AG09309 (cell line): ENCODE data around the gene EIF4E2.
A peak's percentile ranks its signal among the peaks of the same experiment; 100 is the strongest.

ENCODE experiments used
- DNase-seq: peaks from one replicate; pipeline ENCODE4 v3.0.0-alpha.2; 2010; ENCODE audit warnings: low read depth
- H3K4me3 ChIP-seq: 2 replicates; pipeline ENCODE4 v1.5.1; 2011; ENCODE audit warnings: mild to moderate bottlenecking, low read depth, low read length, moderate library complexity; ENCODE audit not compliant: control insufficient read depth
- TF ChIP-seq, protein P1 (sequence below): IDR thresholded peaks from 2 replicates; pipeline ENCODE4 v1.5.1; 2011; ENCODE audit warnings: mild to moderate bottlenecking, low read depth, low read length, inconsistent platforms; ENCODE audit not compliant: insufficient read depth, control insufficient read depth; ENCODE audit errors: missing control alignments

Gene EIF4E2

DNA sequence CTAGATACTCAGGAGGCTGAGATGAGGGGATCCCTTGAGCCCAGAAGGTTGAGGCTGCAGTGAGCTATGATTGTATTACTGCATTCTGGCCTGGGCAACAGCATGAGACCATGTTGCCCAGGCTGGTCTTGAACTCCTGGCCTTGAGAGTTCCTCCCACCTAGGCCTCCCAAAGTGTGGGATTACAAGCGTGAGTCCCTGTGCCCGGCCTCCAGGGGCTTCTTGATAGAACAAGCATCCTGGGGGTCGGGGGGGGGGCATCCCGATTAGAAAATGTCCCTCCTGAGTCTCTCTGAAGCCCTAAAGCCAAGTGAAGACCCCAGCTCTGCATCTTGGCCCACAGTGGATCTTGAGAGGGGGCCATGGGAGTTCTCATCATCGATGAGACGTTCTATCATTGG is 60.6 kb downstream of the EIF4E2 start:
- H3K4me3 ChIP-seq, result no peak overlapping the region

GRCh38 chr2:232611559-232612218 is 61.2 kb downstream of the EIF4E2 start:
- TF ChIP-seq, protein P1, sequence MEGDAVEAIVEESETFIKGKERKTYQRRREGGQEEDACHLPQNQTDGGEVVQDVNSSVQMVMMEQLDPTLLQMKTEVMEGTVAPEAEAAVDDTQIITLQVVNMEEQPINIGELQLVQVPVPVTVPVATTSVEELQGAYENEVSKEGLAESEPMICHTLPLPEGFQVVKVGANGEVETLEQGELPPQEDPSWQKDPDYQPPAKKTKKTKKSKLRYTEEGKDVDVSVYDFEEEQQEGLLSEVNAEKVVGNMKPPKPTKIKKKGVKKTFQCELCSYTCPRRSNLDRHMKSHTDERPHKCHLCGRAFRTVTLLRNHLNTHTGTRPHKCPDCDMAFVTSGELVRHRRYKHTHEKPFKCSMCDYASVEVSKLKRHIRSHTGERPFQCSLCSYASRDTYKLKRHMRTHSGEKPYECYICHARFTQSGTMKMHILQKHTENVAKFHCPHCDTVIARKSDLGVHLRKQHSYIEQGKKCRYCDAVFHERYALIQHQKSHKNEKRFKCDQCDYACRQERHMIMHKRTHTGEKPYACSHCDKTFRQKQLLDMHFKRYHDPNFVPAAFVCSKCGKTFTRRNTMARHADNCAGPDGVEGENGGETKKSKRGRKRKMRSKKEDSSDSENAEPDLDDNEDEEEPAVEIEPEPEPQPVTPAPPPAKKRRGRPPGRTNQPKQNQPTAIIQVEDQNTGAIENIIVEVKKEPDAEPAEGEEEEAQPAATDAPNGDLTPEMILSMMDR, result peak; percentile 91
- DNase-seq, result peak; percentile 7
- no peak overlapping the region for H3K4me3 ChIP-seq

More for the DNA sequence above, 60.6 kb downstream of the EIF4E2 start:
- TF ChIP-seq, protein P1, result no peak
- DNase-seq, result no peak

DNA sequence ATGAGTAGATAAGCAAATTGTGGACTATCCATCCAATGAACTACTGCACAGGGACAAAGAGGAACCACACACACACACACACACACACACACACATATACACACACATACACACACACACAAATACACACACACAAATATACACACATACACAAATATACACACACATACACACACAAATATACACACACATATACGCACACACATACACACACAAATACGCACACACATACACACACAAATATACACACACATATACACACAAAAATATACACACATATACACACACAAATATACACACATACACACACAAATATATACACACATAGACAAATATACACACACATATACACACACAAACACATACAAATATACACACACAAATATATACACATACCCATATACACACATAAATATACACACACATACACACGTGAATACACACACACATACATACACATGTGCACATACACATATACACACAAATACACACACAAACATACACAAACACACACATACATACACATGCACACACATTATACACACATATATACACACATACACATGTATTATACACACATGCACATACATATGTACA is 63.1 kb downstream of the EIF4E2 start:
- TF ChIP-seq, protein P1, result no peak
- DNase-seq, result no peak
- H3K4me3 ChIP-seq, result no peak overlapping the region

DNA sequence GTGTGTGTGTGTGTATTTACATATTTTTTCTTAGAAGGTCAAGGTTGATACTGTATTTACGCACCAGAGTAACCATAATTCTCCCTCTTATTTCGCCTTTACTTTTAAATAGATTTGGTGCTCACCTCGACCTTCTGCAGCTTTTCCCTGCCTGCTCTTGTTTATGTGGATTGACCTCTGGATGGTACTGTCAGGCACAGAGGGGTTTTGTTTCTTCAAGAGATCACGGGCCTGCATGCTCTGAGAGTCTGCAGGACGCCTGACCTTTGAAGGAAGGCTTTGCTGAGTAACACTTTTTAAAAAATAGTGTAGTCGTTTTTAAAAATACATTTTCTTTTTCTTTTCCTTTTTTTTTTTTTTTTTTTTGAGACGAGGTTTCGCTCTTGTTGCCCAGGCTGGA is 64.8 kb downstream of the EIF4E2 start:
- H3K4me3 ChIP-seq, result no peak overlapping the region
- TF ChIP-seq, protein P1, result no peak

More for the DNA sequence above, 64.8 kb downstream of the EIF4E2 start:
- no peak for DNase-seq
